ENCODE data around the gene NAV2. TPM values are rescaled to one million over a fixed set of nuclear protein-coding genes. Genes with fewer than 3 reads are reported as not detected.
A peak's percentile ranks its signal among the peaks of the same experiment; 100 is the strongest.

The NAV2 gene
- total RNA-seq, 4 donors from 2014 or later = 9.6 to 40.0 (median 23.1) TPM

- DNase-seq = no peak
- peak overlapping the region in 3 of 4 donors; percentile 37 to 63 (median 58) for H3K27ac ChIP-seq
- H3K9me3 ChIP-seq = no peaks in the 10 kb centered on the region
- TF ChIP-seq POLR2A (IDR thresholded peaks at IDR 0.05) (no peak), EP300 (IDR thresholded peaks at IDR 0.05; ENCODE audit: low read depth) (no peak), POLR2AphosphoS5 (IDR thresholded peaks at IDR 0.05) (no peak)
- TF ChIP-seq, protein P1, sequence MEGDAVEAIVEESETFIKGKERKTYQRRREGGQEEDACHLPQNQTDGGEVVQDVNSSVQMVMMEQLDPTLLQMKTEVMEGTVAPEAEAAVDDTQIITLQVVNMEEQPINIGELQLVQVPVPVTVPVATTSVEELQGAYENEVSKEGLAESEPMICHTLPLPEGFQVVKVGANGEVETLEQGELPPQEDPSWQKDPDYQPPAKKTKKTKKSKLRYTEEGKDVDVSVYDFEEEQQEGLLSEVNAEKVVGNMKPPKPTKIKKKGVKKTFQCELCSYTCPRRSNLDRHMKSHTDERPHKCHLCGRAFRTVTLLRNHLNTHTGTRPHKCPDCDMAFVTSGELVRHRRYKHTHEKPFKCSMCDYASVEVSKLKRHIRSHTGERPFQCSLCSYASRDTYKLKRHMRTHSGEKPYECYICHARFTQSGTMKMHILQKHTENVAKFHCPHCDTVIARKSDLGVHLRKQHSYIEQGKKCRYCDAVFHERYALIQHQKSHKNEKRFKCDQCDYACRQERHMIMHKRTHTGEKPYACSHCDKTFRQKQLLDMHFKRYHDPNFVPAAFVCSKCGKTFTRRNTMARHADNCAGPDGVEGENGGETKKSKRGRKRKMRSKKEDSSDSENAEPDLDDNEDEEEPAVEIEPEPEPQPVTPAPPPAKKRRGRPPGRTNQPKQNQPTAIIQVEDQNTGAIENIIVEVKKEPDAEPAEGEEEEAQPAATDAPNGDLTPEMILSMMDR (IDR thresholded peaks at IDR 0.05) = no peak
- in situ Hi-C loops (cut with MboI; ENCODE audit: low pct_ligation_motif_present in 1 of 4, low pct_unique_long_range_greater_than_20kb in 1 of 4, low sequenced_read_pairs in 3 of 4) = no loop called here
- 61 to 66% methylated on average over 2 of the region's 2 CpGs for WGBS, 2 donors (ENCODE audit: low coverage in 1 of 2)
- H3K36me3 ChIP-seq = no peaks in the 10 kb centered on the region
- no peak overlapping the region for H3K4me3 ChIP-seq
- H3K4me1 ChIP-seq = peaks cover 0 to 10% (median 0%) of the 10 kb centered on the region in 4 donors
- H3K27me3 ChIP-seq = no peaks in the 10 kb centered on the region
- intact Hi-C loops (cut with DNase I; ENCODE audit: low total_unique reads) = no loop called here
These were observed 274.7 kb downstream of the NAV2 start for GRCh38 chr11:19987331-19987801.

DNA sequence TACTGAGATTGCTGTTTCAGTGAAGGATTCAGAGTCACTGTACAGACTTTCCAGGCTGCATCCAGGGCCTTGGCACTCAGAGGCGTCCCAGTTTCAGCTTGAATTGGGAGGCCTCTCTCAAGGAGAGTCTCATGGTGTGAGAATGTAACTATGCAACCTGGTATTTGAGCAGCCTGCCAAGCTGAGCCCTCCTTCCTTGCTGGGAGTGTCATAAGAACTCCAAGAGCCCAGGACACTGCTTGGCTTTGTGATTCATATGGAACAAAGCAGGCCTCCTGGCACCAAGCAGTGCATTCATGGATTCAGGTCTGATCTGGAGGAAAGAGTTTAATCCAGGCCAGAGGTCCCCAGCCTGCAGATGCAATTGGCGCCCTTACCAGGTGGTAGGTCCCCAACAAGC is 276.0 kb downstream of the NAV2 start:
- TF ChIP-seq POLR2A (IDR thresholded peaks at IDR 0.05) (no peak), EP300 (IDR thresholded peaks at IDR 0.05; ENCODE audit: low read depth) (no peak), POLR2AphosphoS5 (IDR thresholded peaks at IDR 0.05) (no peak)
- TF ChIP-seq, protein P1 (IDR thresholded peaks at IDR 0.05) = no peak
- Histone ChIP-seq H3K4me1 (peaks cover 0 to 10% (median 0%) of the 10 kb centered on the region in 4 donors), H3K9me3 (no peaks in the 10 kb centered on the region), H3K27ac (peak overlapping the region in 3 of 4 donors; percentile 37 to 63 (median 60)), H3K36me3 (no peaks in the 10 kb centered on the region), H3K4me3 (no peak overlapping the region), H3K27me3 (no peaks in the 10 kb centered on the region)
- DNase-seq = peak; percentile 14
- WGBS, 2 donors (ENCODE audit: low coverage in 1 of 2) = 71% methylated on average over 2 of the region's 2 CpGs; no CpG with 5 or more reads in 1 of the 2 donors
- intact Hi-C loops (cut with DNase I; ENCODE audit: low total_unique reads) = no loop called here
- in situ Hi-C loops (cut with MboI; ENCODE audit: low pct_ligation_motif_present in 1 of 4, low pct_unique_long_range_greater_than_20kb in 1 of 4, low sequenced_read_pairs in 3 of 4) = no loop called here

- Histone ChIP-seq H3K27me3 (no peaks in the 10 kb centered on the region), H3K9me3 (no peaks in the 10 kb centered on the region), H3K4me3 (no peak overlapping the region), H3K36me3 (no peaks in the 10 kb centered on the region), H3K27ac (peak overlapping the region in 3 of 4 donors; percentile 37 to 63 (median 60)), H3K4me1 (peaks cover 0 to 10% (median 0%) of the 10 kb centered on the region in 4 donors)
- intact Hi-C loops (cut with DNase I; ENCODE audit: low total_unique reads) = no loop called here
- in situ Hi-C loops (cut with MboI; ENCODE audit: low pct_ligation_motif_present in 1 of 4, low pct_unique_long_range_greater_than_20kb in 1 of 4, low sequenced_read_pairs in 3 of 4) = no loop called here
- TF ChIP-seq EP300 (IDR thresholded peaks at IDR 0.05; ENCODE audit: low read depth) (no peak), POLR2AphosphoS5 (IDR thresholded peaks at IDR 0.05) (no peak)
- TF ChIP-seq, protein P1 (IDR thresholded peaks at IDR 0.05) = no peak
- WGBS, 2 donors (ENCODE audit: low coverage in 1 of 2) = 52 to 60% methylated on average over 2 of the region's 2 CpGs
- DNase-seq = no peak
These were observed 276.6 kb downstream of the NAV2 start for GRCh38 chr11:19989191-19989590.

DNA sequence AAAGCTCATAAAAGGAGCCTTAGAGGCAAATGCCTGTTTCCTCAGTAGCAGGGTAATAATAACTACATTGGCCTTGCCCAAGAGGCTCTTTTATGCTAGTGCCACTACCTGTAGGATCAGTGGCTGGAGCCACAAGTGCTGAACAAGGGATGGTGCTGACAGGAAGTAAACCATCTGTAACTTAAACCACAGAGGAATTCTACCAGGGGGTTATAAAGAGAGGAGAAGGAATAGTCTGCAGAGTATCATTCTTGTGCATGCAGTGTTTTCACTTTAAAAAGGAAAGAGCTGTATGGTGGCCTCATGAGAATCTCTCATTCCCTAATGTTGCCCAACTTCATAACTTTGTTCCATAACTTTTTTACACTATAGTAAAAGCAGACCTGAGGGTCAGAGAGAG is 279.5 kb downstream of the NAV2 start:
- Histone ChIP-seq H3K4me3 (no peak overlapping the region), H3K9me3 (no peaks in the 10 kb centered on the region), H3K36me3 (no peaks in the 10 kb centered on the region), H3K27me3 (no peaks in the 10 kb centered on the region), H3K27ac (no peak overlapping the region), H3K4me1 (peaks cover 0 to 8% (median 2%) of the 10 kb centered on the region in 4 donors)
- DNase-seq = no peak
- intact Hi-C loops (cut with DNase I; ENCODE audit: low total_unique reads) = no loop called here
- TF ChIP-seq EP300 (IDR thresholded peaks at IDR 0.05; ENCODE audit: low read depth) (no peak), POLR2AphosphoS5 (IDR thresholded peaks at IDR 0.05) (no peak), POLR2A (IDR thresholded peaks at IDR 0.05) (no peak)
- TF ChIP-seq, protein P1 (IDR thresholded peaks at IDR 0.05) = no peak
- in situ Hi-C loops (cut with MboI; ENCODE audit: low pct_ligation_motif_present in 1 of 4, low pct_unique_long_range_greater_than_20kb in 1 of 4, low sequenced_read_pairs in 3 of 4) = no loop called here

All from transverse colon (tissue), 4 donors.